Measurements from ENCODE around the gene CDH4. TPM values are rescaled to one million over a fixed set of nuclear protein-coding genes. Genes with fewer than 3 reads are reported as not detected.

CDH4 gene
- total RNA-seq, 1 experiment from 2014 or later = not detected

DNA sequence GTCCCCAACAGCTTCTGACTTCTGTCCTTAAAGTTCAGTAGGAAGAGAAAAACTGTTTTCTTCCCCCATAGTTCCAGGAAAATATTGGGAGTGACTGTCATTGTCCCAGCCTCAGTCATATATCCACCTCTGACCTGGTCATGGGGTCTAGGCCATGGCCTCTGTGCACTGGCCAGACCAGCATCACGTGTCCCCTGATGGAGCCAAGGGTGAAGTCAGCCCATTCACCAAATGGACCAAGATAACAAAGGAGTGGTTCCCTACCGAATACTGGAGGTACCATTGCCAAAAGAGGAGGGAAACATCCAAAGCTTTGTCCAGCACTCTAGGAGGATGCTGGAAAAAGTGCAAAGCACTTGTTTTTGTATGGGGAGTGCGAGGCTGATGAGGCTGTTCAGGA, 418.2 kb downstream of the CDH4 start:
- intact Hi-C loops (cut with micrococcal nuclease; ENCODE audit: unreplicated experiment) = no loop called here
- TF ChIP-seq, protein P1, sequence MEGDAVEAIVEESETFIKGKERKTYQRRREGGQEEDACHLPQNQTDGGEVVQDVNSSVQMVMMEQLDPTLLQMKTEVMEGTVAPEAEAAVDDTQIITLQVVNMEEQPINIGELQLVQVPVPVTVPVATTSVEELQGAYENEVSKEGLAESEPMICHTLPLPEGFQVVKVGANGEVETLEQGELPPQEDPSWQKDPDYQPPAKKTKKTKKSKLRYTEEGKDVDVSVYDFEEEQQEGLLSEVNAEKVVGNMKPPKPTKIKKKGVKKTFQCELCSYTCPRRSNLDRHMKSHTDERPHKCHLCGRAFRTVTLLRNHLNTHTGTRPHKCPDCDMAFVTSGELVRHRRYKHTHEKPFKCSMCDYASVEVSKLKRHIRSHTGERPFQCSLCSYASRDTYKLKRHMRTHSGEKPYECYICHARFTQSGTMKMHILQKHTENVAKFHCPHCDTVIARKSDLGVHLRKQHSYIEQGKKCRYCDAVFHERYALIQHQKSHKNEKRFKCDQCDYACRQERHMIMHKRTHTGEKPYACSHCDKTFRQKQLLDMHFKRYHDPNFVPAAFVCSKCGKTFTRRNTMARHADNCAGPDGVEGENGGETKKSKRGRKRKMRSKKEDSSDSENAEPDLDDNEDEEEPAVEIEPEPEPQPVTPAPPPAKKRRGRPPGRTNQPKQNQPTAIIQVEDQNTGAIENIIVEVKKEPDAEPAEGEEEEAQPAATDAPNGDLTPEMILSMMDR (conservative IDR thresholded peaks at IDR 0.05) = no peak
- TF ChIP-seq EZH2 (IDR thresholded peaks at IDR 0.05; ENCODE audit: low read depth) = no peak
- Histone ChIP-seq H3K4me2 (no peak overlapping the region), H3K9me3 (ENCODE audit: insufficient read depth, low read depth) (no peaks in the 10 kb centered on the region), H4K20me1 (ENCODE audit: insufficient read depth) (no peaks in the 10 kb centered on the region), H3K36me3 (ENCODE audit: low read depth) (no peaks in the 10 kb centered on the region), H3K4me3 (no peak overlapping the region), H3F3A (ENCODE audit: insufficient read depth, low read depth) (no peaks in the 10 kb centered on the region), H3K79me2 (ENCODE audit: low read depth) (no peaks in the 10 kb centered on the region), H3K27me3 (ENCODE audit: insufficient read depth, low read depth) (peaks cover 85% of the 10 kb centered on the region), H3K9me2 (ENCODE audit: insufficient read depth) (no peaks in the 10 kb centered on the region), H3K4me1 (replicated peaks; ENCODE audit: insufficient read depth) (no peaks in the 10 kb centered on the region), H3K27ac (no peak overlapping the region), H2AFZ (no peak overlapping the region)
- ChIA-PET CTCF (no interaction called here), POLR2A (ENCODE audit: unreplicated experiment) (no interaction called here)
- no peak for DNase-seq
- no TSS peak for BruUV-seq (replicated peaks)

DNA sequence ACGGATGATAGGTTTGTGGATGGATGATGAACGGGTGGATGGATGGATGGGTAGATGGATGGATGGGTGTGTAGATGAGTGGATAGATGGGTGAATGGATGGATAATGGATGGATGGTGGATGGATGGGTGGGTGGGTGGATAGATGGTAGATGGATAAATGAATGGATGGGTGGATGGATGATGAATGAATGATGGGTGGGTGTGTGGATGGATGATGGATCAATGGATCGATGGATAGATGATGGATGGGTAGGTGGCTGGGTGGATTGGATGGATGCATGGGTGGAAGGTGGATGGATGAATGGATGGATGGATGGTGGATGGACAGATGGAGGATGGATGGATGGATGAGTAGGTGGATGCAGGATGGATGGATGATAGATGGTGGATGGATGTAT, 419.5 kb downstream of the CDH4 start:
- Histone ChIP-seq H3K27me3 (ENCODE audit: insufficient read depth, low read depth) (peaks cover 80% of the 10 kb centered on the region), H3K27ac (no peak overlapping the region), H3K9me3 (ENCODE audit: insufficient read depth, low read depth) (no peaks in the 10 kb centered on the region), H3K79me2 (ENCODE audit: low read depth) (no peaks in the 10 kb centered on the region), H3K4me2 (no peak overlapping the region), H3F3A (ENCODE audit: insufficient read depth, low read depth) (no peaks in the 10 kb centered on the region), H3K36me3 (ENCODE audit: low read depth) (no peaks in the 10 kb centered on the region), H2AFZ (no peak overlapping the region), H4K20me1 (ENCODE audit: insufficient read depth) (no peaks in the 10 kb centered on the region), H3K9me2 (ENCODE audit: insufficient read depth) (no peaks in the 10 kb centered on the region), H3K4me3 (no peak overlapping the region), H3K4me1 (replicated peaks; ENCODE audit: insufficient read depth) (no peaks in the 10 kb centered on the region)
- BruUV-seq (replicated peaks) = no TSS peak
- ChIA-PET POLR2A (ENCODE audit: unreplicated experiment) (no interaction called here), CTCF (no interaction called here)
- intact Hi-C loops (cut with micrococcal nuclease; ENCODE audit: unreplicated experiment) = no loop called here
- DNase-seq = no peak
- TF ChIP-seq EZH2 (IDR thresholded peaks at IDR 0.05; ENCODE audit: low read depth) = no peak
- TF ChIP-seq, protein P1 (conservative IDR thresholded peaks at IDR 0.05) = no peak

DNA sequence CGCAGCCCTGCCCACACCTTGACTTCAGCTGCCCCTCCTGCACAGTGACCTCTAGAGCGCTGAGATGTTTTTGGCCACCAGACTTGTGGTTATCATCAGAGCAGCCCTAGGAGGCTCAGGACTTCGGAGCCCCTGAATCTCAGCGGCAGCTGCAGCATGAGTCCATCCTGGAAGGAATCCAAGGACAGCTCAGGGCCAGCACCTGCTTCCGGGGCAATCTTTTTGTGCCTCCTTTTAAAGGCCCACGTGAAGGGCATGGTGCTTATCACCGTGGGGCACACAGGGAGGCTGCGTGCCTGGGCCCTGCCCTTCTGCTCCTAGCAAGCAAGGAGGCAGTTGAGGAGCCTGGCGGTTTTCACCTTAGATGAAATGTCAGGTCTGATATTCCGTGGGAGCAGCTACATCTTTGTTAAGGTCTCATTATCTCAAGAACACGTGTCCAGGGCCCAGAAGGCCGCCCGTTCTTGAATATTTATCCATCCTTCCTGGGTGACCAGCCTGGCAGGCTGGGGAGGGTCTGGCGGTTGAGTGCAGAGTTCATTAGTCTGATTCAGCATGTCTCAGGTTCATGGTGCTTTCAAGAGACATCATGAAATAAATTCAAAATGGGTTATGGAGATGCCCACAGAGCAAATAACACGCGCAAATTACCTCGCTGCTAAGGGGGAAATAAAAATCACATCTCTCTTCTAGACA, 421.2 kb downstream of the CDH4 start:
- no peak for DNase-seq
- Histone ChIP-seq H3F3A (ENCODE audit: insufficient read depth, low read depth) (no peaks in the 10 kb centered on the region), H3K9me2 (ENCODE audit: insufficient read depth) (no peaks in the 10 kb centered on the region), H3K79me2 (ENCODE audit: low read depth) (no peaks in the 10 kb centered on the region), H3K4me2 (no peak overlapping the region), H3K4me1 (replicated peaks; ENCODE audit: insufficient read depth) (no peaks in the 10 kb centered on the region), H3K36me3 (ENCODE audit: low read depth) (no peaks in the 10 kb centered on the region), H3K27me3 (ENCODE audit: insufficient read depth, low read depth) (peaks cover 73% of the 10 kb centered on the region), H3K4me3 (no peak overlapping the region), H4K20me1 (ENCODE audit: insufficient read depth) (no peaks in the 10 kb centered on the region), H3K27ac (no peak overlapping the region), H3K9me3 (ENCODE audit: insufficient read depth, low read depth) (no peaks in the 10 kb centered on the region), H2AFZ (no peak overlapping the region)
- intact Hi-C loops (cut with micrococcal nuclease; ENCODE audit: unreplicated experiment) = no loop called here
- CTCF ChIA-PET = no interaction called here
- TF ChIP-seq, protein P1 (conservative IDR thresholded peaks at IDR 0.05) = no peak
- TF ChIP-seq EZH2 (IDR thresholded peaks at IDR 0.05; ENCODE audit: low read depth) = no peak
- POLR2A ChIA-PET (ENCODE audit: unreplicated experiment) = no interaction called here
- BruUV-seq (replicated peaks) = no TSS peak
